BJ (cell line): ENCODE results near the gene TTC7B. TPM values are rescaled to one million over a fixed set of nuclear protein-coding genes. Genes with fewer than 3 reads are reported as not detected.

Experiments
- CTCF ChIA-PET: fragments of 350-600 bp; formaldehyde crosslinking; extraction: SDS; loops from one replicate; lab custom pipeline; 2021; ENCODE audit warnings: antibody characterized with exemption, inconsistent platforms; lab: Yijun Ruan, JAX
- POLR2A ChIA-PET: fragments of 300-600 bp; sonication (Branson Sonifier 250); formaldehyde crosslinking; extraction: SDS; loops from one replicate; lab custom pipeline; 2021; ENCODE audit warnings: antibody characterized with exemption; lab: Charles Lee
- DNase-seq: peaks from one replicate; pipeline ENCODE4 v3.0.0-alpha.2; 2011; ENCODE audit warnings: low read depth
- H3K27me3 ChIP-seq: 2 replicates; pipeline ENCODE4 v1.6.0; 2011; ENCODE audit warnings: low read length; ENCODE audit not compliant: control insufficient read depth, insufficient read depth
- H3K36me3 ChIP-seq: 2 replicates; pipeline ENCODE4 v1.5.1; 2011; ENCODE audit warnings: low read length; ENCODE audit not compliant: control insufficient read depth, insufficient read depth
- H3K4me3 ChIP-seq: 2 replicates; pipeline ENCODE4 v1.5.1; 2011; ENCODE audit warnings: low read depth, mild to moderate bottlenecking, control low read depth, low read length
- CTCF ChIP-seq: IDR thresholded peaks from 2 replicates; pipeline ENCODE4 v1.5.1; 2011; ENCODE audit warnings: low read depth, mild to moderate bottlenecking, control low read depth, inconsistent platforms, low read length, moderate library complexity; ENCODE audit not compliant: insufficient read depth
- polyA plus RNA-seq: library from polyadenylated mRNA; depleted of rRNA; stranded (reverse); fragments of >200 nt; gene quantifications from 2 replicates; pipeline ENCODE4 v1.2.3, GENCODE V29; 2011

The TTC7B gene
- polyA plus RNA-seq, 1 experiment, result 46.9 TPM

- no peak for TF ChIP-seq CTCF
- ChIA-PET CTCF (interaction anchor here (0.7 kb wide), 1 partner anchor 14 kb away, joined by 3 read pairs; no protein-coding TSS in a partner anchor), POLR2A (no interaction called here)
- no peaks in the 10 kb centered on the region for H3K27me3 ChIP-seq
- no peak overlapping the region for H3K4me3 ChIP-seq
- H3K36me3 ChIP-seq, result no peaks in the 10 kb centered on the region; the same call in none of the 2 replicates
- no peak for DNase-seq
Observed at GRCh38 chr14:90576581-90576980, 239.6 kb downstream of the TTC7B start.

- Histone ChIP-seq H3K27me3 (no peaks in the 10 kb centered on the region), H3K36me3 (no peaks in the 10 kb centered on the region; the same call in none of the 2 replicates), H3K4me3 (no peak overlapping the region)
- CTCF ChIA-PET, result no interaction called here
- no peak for DNase-seq
- POLR2A ChIA-PET, result no interaction called here
- TF ChIP-seq CTCF, result no peak
Observed at GRCh38 chr14:90575781-90576180, 240.4 kb downstream of the TTC7B start.

GRCh38 chr14:90575336-90575735 lies 240.9 kb downstream of the TTC7B start:
- no peaks in the 10 kb centered on the region for H3K27me3 ChIP-seq
- ChIA-PET CTCF (no interaction called here), POLR2A (no interaction called here)
- TF ChIP-seq CTCF, result no peak
- H3K4me3 ChIP-seq, result no peak overlapping the region
- H3K36me3 ChIP-seq, result no peaks in the 10 kb centered on the region; the same call in 1 of the 2 replicates
- DNase-seq, result no peak

- no peak for DNase-seq
Observed at GRCh38 chr14:90574188-90575131, 241.8 kb downstream of the TTC7B start.

More at GRCh38 chr14:90574188-90575131, 241.8 kb downstream of the TTC7B start:
- no peak for TF ChIP-seq CTCF
- no peaks in the 10 kb centered on the region; the same call in 1 of the 2 replicates for H3K36me3 ChIP-seq
- no peaks in the 10 kb centered on the region for H3K27me3 ChIP-seq
- no peak overlapping the region for H3K4me3 ChIP-seq
- POLR2A ChIA-PET, result no interaction called here
- CTCF ChIA-PET, result no interaction called here
